IMR-90 (cell line): ENCODE data around the gene MEOX2. TPM values are rescaled to one million over a fixed set of nuclear protein-coding genes. Genes with fewer than 3 reads are reported as not detected.

Experiments
- ATAC-seq: fragments of 200-7000 bp; cut with Tn5 transposase; 2 replicates; pipeline ENCODE4 v1.9.1; 2020; ENCODE audit warnings: low read depth, mild to moderate bottlenecking, moderate library complexity
- BruUV-seq: library from RNA; stranded (reverse); fragments of 400-500 nt; replicated peaks from 2 replicates; lab custom pipeline; 2021; lab: Mats Ljungman, UMichigan
- CTCF ChIA-PET: fragments of 300-600 bp; formaldehyde crosslinking; extraction: SDS; loops from one replicate; lab custom pipeline; 2021; ENCODE audit warnings: antibody characterized with exemption; lab: Yijun Ruan, JAX
- POLR2A ChIA-PET: fragments of 300-600 bp; sonication (Branson Sonifier 250); formaldehyde crosslinking; loops from one replicate; lab custom pipeline; 2022; ENCODE audit warnings: antibody characterized with exemption; ENCODE audit not compliant: unreplicated experiment; lab: Charles Lee
- DNase-seq: peaks from one replicate; pipeline ENCODE4 v3.0.0; 2013
- H2AFZ ChIP-seq: replicated peaks from 2 replicates; pipeline ENCODE3; 2013; ENCODE audit warnings: low read length, mild to moderate bottlenecking; ENCODE audit not compliant: poor library complexity
- H2AK5ac ChIP-seq: 2 replicates; pipeline ENCODE4 v1.6.1; 2013; ENCODE audit warnings: low read depth, low read length, inconsistent platforms
- H2AK9ac ChIP-seq: replicated peaks from 2 replicates; pipeline ENCODE3; 2013; ENCODE audit warnings: mild to moderate bottlenecking, low read depth, low read length, moderate library complexity; ENCODE audit not compliant: poor library complexity
- H2BK120ac ChIP-seq: 2 replicates; pipeline ENCODE4 v1.6.1; 2013; ENCODE audit warnings: low read depth, low read length, inconsistent platforms
- H2BK15ac ChIP-seq: 3 replicates; pipeline ENCODE4 v1.6.1; 2013; ENCODE audit warnings: low read depth, low read length, inconsistent platforms
- H2BK20ac ChIP-seq: 2 replicates; pipeline ENCODE4 v1.6.1; 2013; ENCODE audit warnings: low read depth, mild to moderate bottlenecking, inconsistent platforms, low read length, moderate library complexity
- H2BK5ac ChIP-seq: 2 replicates; pipeline ENCODE4 v1.6.1; 2013; ENCODE audit warnings: mild to moderate bottlenecking, low read depth, low read length, inconsistent platforms; ENCODE audit not compliant: poor library complexity, severe bottlenecking
- H3K14ac ChIP-seq: replicated peaks from 2 replicates; pipeline ENCODE4 v1.6.1; 2013; ENCODE audit warnings: low read depth, low read length, inconsistent platforms
- H3K18ac ChIP-seq: 2 replicates; pipeline ENCODE4 v1.6.1; 2013; ENCODE audit warnings: low read depth, low read length, control low read depth
- H3K23ac ChIP-seq: 2 replicates; pipeline ENCODE4 v1.6.1; 2013; ENCODE audit warnings: low read depth, low read length, inconsistent platforms
- H3K27ac ChIP-seq: 2 replicates; pipeline ENCODE4 v1.5.1; 2013; ENCODE audit warnings: mild to moderate bottlenecking, control low read depth, low read length; ENCODE audit not compliant: insufficient read depth
- H3K27me3 ChIP-seq: 2 replicates; pipeline ENCODE4 v1.6.1; 2013; ENCODE audit warnings: low read length; ENCODE audit not compliant: control insufficient read depth, insufficient read depth
- H3K36me3 ChIP-seq: 2 replicates; pipeline ENCODE4 v1.6.1; 2013; ENCODE audit warnings: low read length, mixed read lengths; ENCODE audit not compliant: control insufficient read depth, insufficient read depth
- H3K4ac ChIP-seq: 2 replicates; pipeline ENCODE4 v1.6.1; 2013; ENCODE audit warnings: low read depth, low read length, inconsistent platforms
- H3K4me1 ChIP-seq: 2 replicates; pipeline ENCODE4 v1.6.1; 2013; ENCODE audit warnings: low read length, mixed read lengths; ENCODE audit not compliant: control insufficient read depth, insufficient read depth
- H3K4me2 ChIP-seq: 2 replicates; pipeline ENCODE4 v1.6.1; 2013; ENCODE audit warnings: low read depth, mild to moderate bottlenecking, control low read depth, low read length, moderate library complexity
- H3K4me3 ChIP-seq: 2 replicates; pipeline ENCODE4 v1.5.1; 2013; ENCODE audit warnings: low read depth, mild to moderate bottlenecking, control low read depth, low read length, moderate library complexity; ENCODE audit not compliant: insufficient read depth
- H3K56ac ChIP-seq: 2 replicates; pipeline ENCODE4 v1.6.1; 2013; ENCODE audit warnings: low read length, inconsistent platforms; ENCODE audit not compliant: insufficient read depth; ENCODE audit errors: extremely low read depth
- H3K79me1 ChIP-seq, 2 experiments: 2 replicates each; pipeline ENCODE4 v1.6.1; 2013; ENCODE audit warnings: low read length in 2 of 2, inconsistent platforms in 1 of 2, low read depth in 1 of 2
- H3K9ac ChIP-seq: 2 replicates; pipeline ENCODE4 v1.6.1; 2013; ENCODE audit warnings: low read depth, low read length, control low read depth
- H3K9me1 ChIP-seq: 2 replicates; pipeline ENCODE4 v1.6.1; 2013; ENCODE audit warnings: low read length, inconsistent platforms; ENCODE audit not compliant: insufficient read depth
- H3K9me3 ChIP-seq: 2 replicates; pipeline ENCODE4 v1.6.1; 2013; ENCODE audit warnings: low read length; ENCODE audit not compliant: control insufficient read depth, insufficient read depth
- H4K20me1 ChIP-seq: 2 replicates; pipeline ENCODE4 v1.6.1; 2013; ENCODE audit warnings: low read length, inconsistent platforms; ENCODE audit not compliant: insufficient read depth
- H4K5ac ChIP-seq: 2 replicates; pipeline ENCODE4 v1.6.1; 2013; ENCODE audit warnings: mild to moderate bottlenecking, low read depth, low read length, control low read depth
- H4K8ac ChIP-seq, 2 experiments: 2 replicates each; pipeline ENCODE4 v1.6.1; 2013; ENCODE audit warnings: low read depth in 2 of 2, low read length in 2 of 2, control low read depth in 1 of 2, inconsistent platforms in 1 of 2
- H4K91ac ChIP-seq: 2 replicates; pipeline ENCODE4 v1.6.1; 2013; ENCODE audit warnings: low read depth, low read length, inconsistent platforms; ENCODE audit not compliant: insufficient read depth
- BHLHE40 ChIP-seq: fragments of 150-350 bp; IDR thresholded peaks from 2 replicates; pipeline ENCODE4 v1.6.1; 2016; ENCODE audit warnings: mild to moderate bottlenecking, low read depth, low read length
- CEBPB ChIP-seq: IDR thresholded peaks from 2 replicates; pipeline ENCODE4 v1.6.1; 2012; ENCODE audit warnings: low read depth, low read length, improper control_type of control experiment
- CHD1 ChIP-seq: IDR thresholded peaks from 2 replicates; pipeline ENCODE4 v1.6.1; 2012; ENCODE audit warnings: low read depth, low read length, improper control_type of control experiment
- ELK1 ChIP-seq: fragments of 150-350 bp; IDR thresholded peaks from 2 replicates; pipeline ENCODE4 v1.6.1; 2016; ENCODE audit warnings: low read depth, mild to moderate bottlenecking, low read length, moderate library complexity, borderline replicate concordance
- FOS ChIP-seq: fragments of 150-350 bp; IDR thresholded peaks from 2 replicates; pipeline ENCODE4 v1.6.1; 2016; ENCODE audit warnings: low read depth, low read length
- MAFK ChIP-seq: IDR thresholded peaks from 2 replicates; pipeline ENCODE4 v1.6.1; 2012; ENCODE audit warnings: low read depth, low read length, improper control_type of control experiment
- MAZ ChIP-seq: IDR thresholded peaks from 2 replicates; pipeline ENCODE4 v1.6.1; 2012; ENCODE audit warnings: low read depth, mild to moderate bottlenecking, low read length, improper control_type of control experiment, moderate library complexity, borderline replicate concordance
- NFE2L2 ChIP-seq: fragments of 150-350 bp; IDR thresholded peaks from 2 replicates; pipeline ENCODE4 v1.6.1; 2016; ENCODE audit warnings: low read depth, mild to moderate bottlenecking, low read length
- POLR2A ChIP-seq: IDR thresholded peaks from 2 replicates; pipeline ENCODE4 v1.6.1; 2012; ENCODE audit warnings: mild to moderate bottlenecking, low read depth, low read length
- RAD21 ChIP-seq: IDR thresholded peaks from 2 replicates; pipeline ENCODE4 v1.6.1; 2012; ENCODE audit warnings: low read length, improper control_type of control experiment
- RCOR1 ChIP-seq: IDR thresholded peaks from 2 replicates; pipeline ENCODE4 v1.6.1; 2012; ENCODE audit warnings: mild to moderate bottlenecking, low read length, improper control_type of control experiment; ENCODE audit not compliant: insufficient replicate concordance
- RFX5 ChIP-seq: IDR thresholded peaks from 2 replicates; pipeline ENCODE4 v1.8.0; 2012; ENCODE audit warnings: low read depth, mild to moderate bottlenecking, low read length, moderate library complexity
- SMC3 ChIP-seq: fragments of 150-350 bp; IDR thresholded peaks from 2 replicates; pipeline ENCODE4 v1.6.1; 2016; ENCODE audit warnings: low read depth, mild to moderate bottlenecking, antibody characterized with exemption, low read length, moderate library complexity
- dilution Hi-C: fragments of 300-500 bp; cut with HindIII; formaldehyde crosslinking; loops from one replicate; pipeline ENCODE4 v1.14.3; 2018; ENCODE audit warnings: low sequenced_read_pairs; ENCODE audit not compliant: unreplicated experiment
- in situ Hi-C: fragments of 300-500 bp; cut with MboI; formaldehyde crosslinking; loops from 3 replicates; pipeline ENCODE4 v1.14.3; 2019; ENCODE audit warnings: low sequenced_read_pairs, inconsistent platforms, mixed read lengths
- intact Hi-C: fragments of 100-400 bp; cut with micrococcal nuclease; formaldehyde crosslinking; loops from 2 replicates; pipeline ENCODE4 v1.10.0; 2022
- polyA plus RNA-seq, 3 experiments: library from polyadenylated mRNA; depleted of rRNA; stranded (reverse); fragments of >200 nt; gene quantifications; 2 replicates each; pipeline ENCODE4 v1.2.3, GENCODE V29; 2012; ENCODE audit warnings: low replicate concordance in 1 of 3
- total RNA-seq: library from RNA; depleted of rRNA; stranded (reverse); fragments of >200 nt; gene quantifications from 2 replicates; pipeline ENCODE4 v1.2.3, GENCODE V29; 2012
- TF ChIP-seq, protein P1 (sequence below): conservative IDR thresholded peaks from 2 replicates; pipeline ENCODE4 v1.5.1; 2012; ENCODE audit warnings: mild to moderate bottlenecking, low read depth, low read length, improper control_type of control experiment

The MEOX2 gene
- total and polyA plus RNA-seq, 2 of the 4 experiments (the other 2 are of a cell fraction): under 0.01 TPM; not detected in 1

DNA sequence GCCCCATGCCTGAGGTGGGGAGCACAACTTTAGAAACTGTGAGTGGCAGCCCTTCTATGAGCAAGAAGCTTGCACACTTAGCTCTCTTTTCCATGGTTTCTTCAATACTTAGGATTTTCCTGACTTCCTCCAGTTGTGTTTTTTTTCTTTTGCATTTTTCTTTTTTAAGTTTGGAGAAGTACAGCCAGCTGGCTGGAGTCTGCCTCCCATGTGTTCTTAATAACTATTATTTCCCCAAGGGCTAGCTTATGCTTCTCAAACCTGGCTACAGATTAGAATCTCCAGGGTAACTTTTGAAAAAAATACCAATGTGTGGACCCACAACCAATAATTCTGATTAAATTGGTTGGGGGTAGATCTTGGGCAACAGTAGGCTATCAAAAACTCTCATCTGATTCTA, 37.4 kb upstream of the MEOX2 start:
- ChIA-PET CTCF (no interaction called here), POLR2A (no interaction called here)
- Histone ChIP-seq H4K91ac (no peak overlapping the region), H2AFZ (no peak overlapping the region), H3K9me3 (no peaks in the 10 kb centered on the region), H3K56ac (no peak overlapping the region), H2BK15ac (no peak overlapping the region), H3K79me1 (no peaks in the 10 kb centered on the region), H3K9me1 (no peaks in the 10 kb centered on the region), H3K23ac (no peak overlapping the region), H2BK20ac (no peak overlapping the region), H3K4me3 (no peak overlapping the region), H2AK5ac (no peak overlapping the region), H3K27me3 (no peaks in the 10 kb centered on the region), H3K9ac (no peak overlapping the region), H4K8ac (no peak overlapping the region), H4K5ac (no peak overlapping the region), H3K18ac (no peak overlapping the region), H3K36me3 (no peaks in the 10 kb centered on the region), H3K27ac (no peak overlapping the region), H3K14ac (no peak overlapping the region), H2AK9ac (no peak overlapping the region), H3K4me1 (no peaks in the 10 kb centered on the region), H3K4ac (no peak overlapping the region), H4K20me1 (no peaks in the 10 kb centered on the region), H3K4me2 (no peak overlapping the region), H2BK120ac (no peak overlapping the region), H2BK5ac (no peak overlapping the region)
- ATAC-seq (no peak), DNase-seq (no peak)
- dilution Hi-C loops (no loop called here), in situ Hi-C loops (loop anchor here (10.0 kb wide), 2 partner anchors 351 to 399 kb away; no protein-coding TSS in a partner anchor), intact Hi-C loops (loop anchor here (5.0 to 10.0 kb wide), 2 partner anchors 102 to 1009 kb away; no protein-coding TSS in a partner anchor)
- TF ChIP-seq ELK1: no peak
- TF ChIP-seq RAD21: no peak
- no peak for TF ChIP-seq SMC3
- TF ChIP-seq FOS: no peak
- TF ChIP-seq MAFK: no peak
- TF ChIP-seq POLR2A: no peak
- TF ChIP-seq MAZ: no peak
- no peak for TF ChIP-seq RFX5
- TF ChIP-seq, protein P1, sequence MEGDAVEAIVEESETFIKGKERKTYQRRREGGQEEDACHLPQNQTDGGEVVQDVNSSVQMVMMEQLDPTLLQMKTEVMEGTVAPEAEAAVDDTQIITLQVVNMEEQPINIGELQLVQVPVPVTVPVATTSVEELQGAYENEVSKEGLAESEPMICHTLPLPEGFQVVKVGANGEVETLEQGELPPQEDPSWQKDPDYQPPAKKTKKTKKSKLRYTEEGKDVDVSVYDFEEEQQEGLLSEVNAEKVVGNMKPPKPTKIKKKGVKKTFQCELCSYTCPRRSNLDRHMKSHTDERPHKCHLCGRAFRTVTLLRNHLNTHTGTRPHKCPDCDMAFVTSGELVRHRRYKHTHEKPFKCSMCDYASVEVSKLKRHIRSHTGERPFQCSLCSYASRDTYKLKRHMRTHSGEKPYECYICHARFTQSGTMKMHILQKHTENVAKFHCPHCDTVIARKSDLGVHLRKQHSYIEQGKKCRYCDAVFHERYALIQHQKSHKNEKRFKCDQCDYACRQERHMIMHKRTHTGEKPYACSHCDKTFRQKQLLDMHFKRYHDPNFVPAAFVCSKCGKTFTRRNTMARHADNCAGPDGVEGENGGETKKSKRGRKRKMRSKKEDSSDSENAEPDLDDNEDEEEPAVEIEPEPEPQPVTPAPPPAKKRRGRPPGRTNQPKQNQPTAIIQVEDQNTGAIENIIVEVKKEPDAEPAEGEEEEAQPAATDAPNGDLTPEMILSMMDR: no peak
- no peak for TF ChIP-seq NFE2L2
- TF ChIP-seq CEBPB: no peak
- TF ChIP-seq RCOR1: no peak
- TF ChIP-seq BHLHE40: no peak
- no peak for TF ChIP-seq CHD1
- BruUV-seq: no TSS peak
